ENCODE measurements around the gene CIDEA.
A peak's percentile ranks its signal among the peaks of the same experiment; 100 is the strongest.

Gene CIDEA

GRCh38 chr18:12276736-12277554, 22.8 kb downstream of the CIDEA start:
- no peak for DNase-seq

- no peak for DNase-seq
Observed at GRCh38 chr18:12278215-12278671, 24.1 kb downstream of the CIDEA start.

GRCh38 chr18:12278741-12279682, 24.9 kb downstream of the CIDEA start:
- DNase-seq: no peak

GRCh38 chr18:12279781-12280531, 25.8 kb downstream of the CIDEA start:
- DNase-seq: no peak

GRCh38 chr18:12281861-12282260, 27.7 kb downstream of the CIDEA start:
- DNase-seq: no peak

- DNase-seq: no peak
Observed at GRCh38 chr18:12282442-12283039, 28.4 kb downstream of the CIDEA start.

GRCh38 chr18:12283256-12283655, 29.1 kb downstream of the CIDEA start:
- peak; percentile 11 for DNase-seq

- no peak for DNase-seq
Observed at GRCh38 chr18:12283666-12284065, 29.5 kb downstream of the CIDEA start.

- DNase-seq: no peak
Observed at GRCh38 chr18:12287131-12287681, 33.0 kb downstream of the CIDEA start.

GRCh38 chr18:12287684-12288402, 33.7 kb downstream of the CIDEA start:
- no peak for DNase-seq

- no peak for DNase-seq
Observed at GRCh38 chr18:12288403-12288755, 34.2 kb downstream of the CIDEA start.

- DNase-seq: no peak
Observed at GRCh38 chr18:12290086-12290485, 35.9 kb downstream of the CIDEA start.

- no peak for DNase-seq
Observed at GRCh38 chr18:12291161-12291560, 37.0 kb downstream of the CIDEA start.

- DNase-seq: no peak
Observed at GRCh38 chr18:12291690-12292089, 37.5 kb downstream of the CIDEA start.

GRCh38 chr18:12293831-12294230, 39.7 kb downstream of the CIDEA start:
- no peak for DNase-seq

- no peak for DNase-seq
Observed at GRCh38 chr18:12295389-12296086, 41.4 kb downstream of the CIDEA start.

- DNase-seq: no peak
Observed at GRCh38 chr18:12296087-12296403, 41.9 kb downstream of the CIDEA start.

- no peak for DNase-seq
Observed at GRCh38 chr18:12296457-12296856, 42.3 kb downstream of the CIDEA start.

GRCh38 chr18:12299862-12300261, 45.7 kb downstream of the CIDEA start:
- DNase-seq: no peak

- DNase-seq: no peak
Observed at GRCh38 chr18:12301263-12302005, 47.3 kb downstream of the CIDEA start.

Data from OCI-M1 (cell line).